Adrenal gland (tissue), 5 donors: ENCODE data around the gene SNX22.

Experiments
- POLR2A ChIP-seq, 2 donors: fragments of 450-650 bp; IDR thresholded peaks; one replicate each; pipeline ENCODE4 v1.6.1; 2017; ENCODE audit warnings: antibody characterized with exemption in 2 of 2, mild to moderate bottlenecking in 2 of 2, moderate library complexity in 1 of 2
- TF ChIP-seq, protein P1 (sequence below), 6 experiments: fragments of 450-650 bp in 4 of 6; fragments of 200-600 bp in 2 of 6; sonication (generic) in 1 of 6; IDR thresholded peaks; 1 replicate in 5 of 6; 2 replicates in 1 of 6; pipeline versions ENCODE4 v1.5.1 to v1.8.0; 2016 to 2021; ENCODE audit warnings: antibody characterized with exemption in 6 of 6, mild to moderate bottlenecking in 2 of 6, moderate library complexity in 1 of 6
- donor health status: DM: no; HTN: no; CAD: no.

DNA sequence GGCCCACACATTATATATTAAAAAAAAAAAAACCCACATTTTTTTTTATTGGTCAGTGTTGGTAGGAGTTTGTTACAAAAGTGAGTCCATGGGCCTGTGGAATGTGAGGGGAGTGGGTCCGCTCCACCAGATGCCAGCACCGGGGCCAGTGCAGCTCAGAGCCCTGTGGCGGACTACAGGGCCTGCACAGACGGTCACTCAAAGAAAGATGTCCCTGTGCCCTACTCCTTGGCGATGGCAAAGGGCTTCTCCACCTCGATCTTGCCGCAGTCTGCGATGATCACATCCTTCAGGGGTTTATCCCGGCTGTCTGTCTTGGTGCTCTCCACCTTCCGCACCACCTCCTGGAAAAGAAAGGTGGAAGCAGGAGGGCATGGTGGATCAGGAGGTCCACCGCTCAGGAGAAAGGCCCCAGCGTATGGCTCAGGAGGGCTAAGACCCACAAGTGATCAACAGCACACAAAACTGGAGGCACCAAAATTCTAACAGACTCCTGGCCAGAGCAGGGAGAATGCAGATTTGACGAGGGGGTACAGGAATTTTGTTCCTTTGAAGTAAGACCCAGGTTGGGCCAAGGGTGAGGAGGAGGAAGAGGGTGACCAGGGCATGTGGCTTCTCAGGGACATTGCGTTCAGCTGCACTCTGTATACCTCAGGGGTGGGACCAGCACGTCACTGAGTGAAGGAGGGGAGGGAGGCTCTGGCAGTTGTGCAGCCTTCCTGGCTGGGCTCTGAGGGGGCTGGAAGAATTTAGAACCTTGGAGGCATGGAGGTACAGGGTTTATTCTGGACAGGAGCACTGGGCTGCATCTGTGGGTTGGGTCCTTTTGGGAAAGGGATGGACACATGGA, 4.5 kb downstream of the SNX22 start:
- TF ChIP-seq POLR2A (IDR thresholded peaks at IDR 0.05): no peak
- TF ChIP-seq, protein P1, sequence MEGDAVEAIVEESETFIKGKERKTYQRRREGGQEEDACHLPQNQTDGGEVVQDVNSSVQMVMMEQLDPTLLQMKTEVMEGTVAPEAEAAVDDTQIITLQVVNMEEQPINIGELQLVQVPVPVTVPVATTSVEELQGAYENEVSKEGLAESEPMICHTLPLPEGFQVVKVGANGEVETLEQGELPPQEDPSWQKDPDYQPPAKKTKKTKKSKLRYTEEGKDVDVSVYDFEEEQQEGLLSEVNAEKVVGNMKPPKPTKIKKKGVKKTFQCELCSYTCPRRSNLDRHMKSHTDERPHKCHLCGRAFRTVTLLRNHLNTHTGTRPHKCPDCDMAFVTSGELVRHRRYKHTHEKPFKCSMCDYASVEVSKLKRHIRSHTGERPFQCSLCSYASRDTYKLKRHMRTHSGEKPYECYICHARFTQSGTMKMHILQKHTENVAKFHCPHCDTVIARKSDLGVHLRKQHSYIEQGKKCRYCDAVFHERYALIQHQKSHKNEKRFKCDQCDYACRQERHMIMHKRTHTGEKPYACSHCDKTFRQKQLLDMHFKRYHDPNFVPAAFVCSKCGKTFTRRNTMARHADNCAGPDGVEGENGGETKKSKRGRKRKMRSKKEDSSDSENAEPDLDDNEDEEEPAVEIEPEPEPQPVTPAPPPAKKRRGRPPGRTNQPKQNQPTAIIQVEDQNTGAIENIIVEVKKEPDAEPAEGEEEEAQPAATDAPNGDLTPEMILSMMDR (IDR thresholded peaks at IDR 0.05): no peak
